Cardiac muscle cell (in vitro differentiated cells and primary cell): Measurements from ENCODE around the gene SLC6A6. TPM values are rescaled to one million over a fixed set of nuclear protein-coding genes. Genes with fewer than 3 reads are reported as not detected.

Source experiments
- DNase-seq, 2 donors: peaks; one replicate each; pipeline versions ENCODE4 v3.0.0 to v3.0.0-alpha.2; 2010 to 2017; ENCODE audit warnings: low read depth in 1 of 2, low spot score in 1 of 2
- H3K27ac ChIP-seq: fragments of 200-600 bp; sonication (generic); 2 replicates; pipeline ENCODE4 v1.5.1; 2016
- H3K27me3 ChIP-seq: fragments of 200-600 bp; sonication (generic); 2 replicates; pipeline ENCODE4 v1.6.0; 2016; ENCODE audit warnings: control low read depth
- H3K36me3 ChIP-seq: fragments of 200-600 bp; sonication (generic); 2 replicates; pipeline ENCODE4 v1.5.1; 2016; ENCODE audit warnings: control low read depth
- H3K4me1 ChIP-seq: fragments of 200-600 bp; sonication (generic); 2 replicates; pipeline ENCODE4 v1.8.1; 2017; ENCODE audit warnings: low read depth, mild to moderate bottlenecking, mixed run types
- H3K4me3 ChIP-seq: fragments of 200-600 bp; sonication (generic); 2 replicates; pipeline ENCODE4 v1.5.1; 2016; ENCODE audit warnings: mild to moderate bottlenecking
- H3K9me3 ChIP-seq: fragments of 200-600 bp; sonication (generic); 2 replicates; pipeline ENCODE4 v1.5.1; 2017; ENCODE audit warnings: low read depth, mild to moderate bottlenecking, control low read depth
- polyA plus RNA-seq: library from polyadenylated mRNA; unstranded; fragments of >200 nt; fragmentation: Nextera tagmentation; extraction: Ambion mirVana; gene quantifications from 2 replicates; pipeline ENCODE4 v1.2.1, GENCODE V29; 2016
- total RNA-seq: library from RNA; depleted of rRNA; stranded (reverse); fragments of >200 nt; gene quantifications from 2 replicates; pipeline ENCODE4 v1.2.3, GENCODE V29; 2016
- TF ChIP-seq, protein P1 (sequence below): IDR thresholded peaks from 2 replicates; pipeline ENCODE4 v1.5.1; 2012; ENCODE audit warnings: low read depth, mild to moderate bottlenecking, low read length

The SLC6A6 gene
- total and polyA plus RNA-seq, 2 experiments from 2014 or later = 5.4 to 19.7 TPM

DNA sequence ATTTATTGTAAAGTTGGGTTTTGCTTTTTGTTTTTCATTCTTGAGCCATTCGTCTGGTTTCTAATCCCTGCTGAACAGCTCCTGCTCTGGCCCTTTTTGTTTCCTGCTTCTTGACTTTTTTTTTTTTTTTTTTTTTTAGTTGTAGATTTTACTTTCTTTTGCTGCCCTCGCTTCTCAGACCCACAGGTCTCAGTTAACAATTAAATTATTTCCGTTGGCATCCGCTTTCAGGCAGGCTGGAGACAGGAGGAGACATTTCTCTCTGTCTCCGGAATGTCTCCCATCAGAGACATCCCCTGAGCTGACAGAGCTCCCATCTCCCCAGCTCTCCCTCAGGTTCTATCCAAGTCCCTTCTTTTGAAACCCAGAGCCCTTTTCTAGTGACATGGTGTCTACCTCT, 68.6 kb downstream of the SLC6A6 start:
- Histone ChIP-seq H3K27me3 (no peaks in the 10 kb centered on the region), H3K4me1 (no peaks in the 10 kb centered on the region), H3K36me3 (no peaks in the 10 kb centered on the region), H3K4me3 (no peak overlapping the region), H3K9me3 (no peaks in the 10 kb centered on the region), H3K27ac (no peak overlapping the region)
- no peak for DNase-seq
- TF ChIP-seq, protein P1, sequence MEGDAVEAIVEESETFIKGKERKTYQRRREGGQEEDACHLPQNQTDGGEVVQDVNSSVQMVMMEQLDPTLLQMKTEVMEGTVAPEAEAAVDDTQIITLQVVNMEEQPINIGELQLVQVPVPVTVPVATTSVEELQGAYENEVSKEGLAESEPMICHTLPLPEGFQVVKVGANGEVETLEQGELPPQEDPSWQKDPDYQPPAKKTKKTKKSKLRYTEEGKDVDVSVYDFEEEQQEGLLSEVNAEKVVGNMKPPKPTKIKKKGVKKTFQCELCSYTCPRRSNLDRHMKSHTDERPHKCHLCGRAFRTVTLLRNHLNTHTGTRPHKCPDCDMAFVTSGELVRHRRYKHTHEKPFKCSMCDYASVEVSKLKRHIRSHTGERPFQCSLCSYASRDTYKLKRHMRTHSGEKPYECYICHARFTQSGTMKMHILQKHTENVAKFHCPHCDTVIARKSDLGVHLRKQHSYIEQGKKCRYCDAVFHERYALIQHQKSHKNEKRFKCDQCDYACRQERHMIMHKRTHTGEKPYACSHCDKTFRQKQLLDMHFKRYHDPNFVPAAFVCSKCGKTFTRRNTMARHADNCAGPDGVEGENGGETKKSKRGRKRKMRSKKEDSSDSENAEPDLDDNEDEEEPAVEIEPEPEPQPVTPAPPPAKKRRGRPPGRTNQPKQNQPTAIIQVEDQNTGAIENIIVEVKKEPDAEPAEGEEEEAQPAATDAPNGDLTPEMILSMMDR = no peak

DNA sequence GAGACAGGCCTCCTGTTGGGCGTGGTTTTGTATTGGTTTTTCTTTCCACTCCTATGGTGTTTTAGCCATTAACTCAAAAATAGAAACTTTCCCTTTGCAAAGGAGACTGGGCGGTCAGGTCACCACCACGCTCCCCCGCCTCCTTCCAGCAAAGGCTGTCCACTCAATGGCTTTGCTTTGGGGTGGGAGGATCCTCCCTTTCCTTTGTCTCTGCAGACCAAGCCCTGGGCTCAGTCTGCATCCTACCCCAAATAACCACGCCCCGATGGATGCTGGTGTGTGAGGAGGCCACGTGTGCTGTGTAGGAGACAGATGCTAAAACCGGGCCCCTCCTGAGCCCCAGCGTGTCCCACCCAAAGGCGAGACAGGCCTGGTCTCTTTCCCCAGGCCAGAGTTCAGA, 69.3 kb downstream of the SLC6A6 start:
- no peaks in the 10 kb centered on the region for H3K27me3 ChIP-seq
- no peaks in the 10 kb centered on the region for H3K4me1 ChIP-seq
- DNase-seq = no peak
- TF ChIP-seq, protein P1 = no peak
- no peaks in the 10 kb centered on the region for H3K36me3 ChIP-seq
- no peak overlapping the region for H3K27ac ChIP-seq
- no peaks in the 10 kb centered on the region for H3K9me3 ChIP-seq
- no peak overlapping the region for H3K4me3 ChIP-seq

DNA sequence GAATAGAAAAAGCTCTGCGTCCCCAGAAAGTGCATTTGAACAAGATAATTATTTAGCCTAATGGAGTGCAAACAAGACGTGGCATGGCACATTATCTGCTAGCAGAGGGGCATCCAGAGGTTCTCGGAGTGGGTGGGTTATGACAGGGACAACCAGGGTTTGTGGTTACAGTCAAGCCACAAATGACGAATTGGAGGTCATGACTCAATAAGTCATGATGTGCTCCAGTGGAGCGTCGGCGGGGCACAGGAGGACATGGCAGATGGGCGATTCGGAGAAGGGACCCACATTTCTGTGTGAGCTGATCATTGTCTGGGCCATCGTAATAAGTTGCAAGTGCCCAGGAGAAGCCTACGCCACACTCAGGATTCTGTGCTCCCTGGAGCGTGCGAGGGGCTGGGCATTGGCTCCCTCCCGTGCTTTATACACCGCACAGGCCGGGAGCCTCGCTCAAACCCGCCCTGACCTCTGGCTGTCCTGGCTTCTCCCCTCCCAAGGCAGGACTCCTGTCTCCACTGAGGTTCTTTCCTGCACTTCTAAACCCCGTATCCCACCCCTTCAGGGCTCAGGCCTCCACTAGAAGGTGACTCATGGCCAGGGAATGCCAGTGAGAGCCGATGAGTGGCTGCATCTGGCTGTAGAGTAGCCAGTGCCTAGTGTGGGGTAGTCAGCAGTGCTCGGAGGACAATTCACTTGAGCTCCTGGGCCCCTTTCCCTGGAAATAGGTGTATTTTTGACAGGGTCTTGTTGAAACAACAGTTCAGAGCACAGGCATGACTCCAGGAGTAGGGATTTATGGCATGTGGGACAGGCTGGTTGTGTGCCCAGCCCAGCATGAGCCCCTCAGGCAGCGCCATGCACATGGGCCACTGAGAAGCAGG, 70.3 kb downstream of the SLC6A6 start:
- no peak overlapping the region for H3K4me3 ChIP-seq
- no peaks in the 10 kb centered on the region for H3K9me3 ChIP-seq
- no peaks in the 10 kb centered on the region for H3K4me1 ChIP-seq
- DNase-seq = peak in 1 of 2 donors; percentile 92
- no peak overlapping the region for H3K27ac ChIP-seq
- TF ChIP-seq, protein P1 = no peak
- no peaks in the 10 kb centered on the region for H3K36me3 ChIP-seq
- H3K27me3 ChIP-seq = no peaks in the 10 kb centered on the region

DNA sequence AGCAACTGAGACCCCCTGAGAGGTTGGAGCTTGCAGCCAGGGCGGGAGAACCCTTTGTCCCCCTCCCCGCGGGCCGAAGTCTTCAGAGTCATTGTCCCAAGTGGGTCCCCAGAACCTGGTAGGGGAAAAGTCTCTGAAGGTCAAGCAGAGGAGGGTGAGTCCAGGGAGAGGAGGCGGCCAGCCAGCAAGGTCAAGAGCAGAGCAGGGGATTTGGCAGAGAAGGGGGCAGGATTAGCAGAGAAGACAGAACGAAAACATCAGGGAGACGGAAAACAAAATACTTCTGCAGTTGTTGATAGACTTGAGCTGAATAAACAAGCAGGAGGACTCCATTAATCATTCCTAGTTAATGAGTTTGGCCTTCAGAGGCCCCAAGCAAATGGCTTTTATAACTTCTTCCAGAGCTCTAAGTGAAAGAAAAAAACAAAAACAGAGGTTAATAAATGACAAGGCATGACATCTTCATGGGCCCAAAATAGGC, 71.0 kb downstream of the SLC6A6 start:
- Histone ChIP-seq H3K27ac (no peak overlapping the region), H3K36me3 (no peaks in the 10 kb centered on the region), H3K27me3 (no peaks in the 10 kb centered on the region), H3K4me1 (no peaks in the 10 kb centered on the region), H3K9me3 (no peaks in the 10 kb centered on the region), H3K4me3 (no peak overlapping the region)
- DNase-seq = no peak
- TF ChIP-seq, protein P1 = no peak

DNA sequence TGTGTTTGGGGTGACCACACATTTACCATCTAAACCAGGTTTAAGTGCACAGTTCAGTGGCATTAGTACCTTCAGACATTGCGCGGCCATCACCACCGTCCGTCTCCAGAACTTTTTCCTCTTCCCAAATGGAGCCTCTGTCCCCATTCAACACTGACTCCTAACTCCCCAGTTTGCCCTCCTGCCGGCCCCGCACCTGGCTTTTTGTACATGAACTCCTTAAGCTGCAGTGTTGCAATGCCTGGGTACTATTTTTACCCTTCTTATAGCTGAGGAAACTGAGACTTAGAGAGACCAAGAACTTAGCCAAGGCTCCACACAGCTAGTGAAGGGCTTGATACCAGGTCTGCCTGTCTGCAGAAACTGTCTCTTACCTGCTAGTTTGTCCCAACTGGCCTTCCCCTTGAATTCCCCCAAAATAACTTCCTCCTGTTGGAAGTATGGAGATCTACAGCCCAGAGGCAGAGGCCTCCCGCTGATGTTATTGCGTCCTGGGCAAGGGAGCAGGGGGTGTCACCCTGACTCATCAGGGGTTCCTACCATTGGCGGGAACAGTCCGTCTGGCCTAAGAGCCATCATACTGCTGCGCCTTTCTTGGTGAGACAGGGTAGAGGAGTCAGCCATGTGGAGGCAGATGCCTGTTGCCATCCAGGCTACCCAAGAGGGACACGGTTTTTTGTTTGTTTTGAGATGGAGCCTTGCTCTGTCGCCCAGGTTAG, 72.1 kb downstream of the SLC6A6 start:
- Histone ChIP-seq H3K9me3 (no peaks in the 10 kb centered on the region), H3K27ac (no peak overlapping the region), H3K4me3 (no peak overlapping the region), H3K36me3 (no peaks in the 10 kb centered on the region), H3K4me1 (no peaks in the 10 kb centered on the region), H3K27me3 (no peaks in the 10 kb centered on the region)
- TF ChIP-seq, protein P1 = no peak
- DNase-seq = no peak
